Measurements from ENCODE around the gene GPR32.
"Not testable (repeated sequence)": the region's sequence is repeated elsewhere in the genome, so short reads cannot be mapped to it uniquely, and the experiment has no call there.

The GPR32 gene

GRCh38 chr19:50804420-50805272 is 34.4 kb downstream of the GPR32 start:
- DNase-seq: peak; percentile 97

- DNase-seq: no peak
These were observed 38.6 kb downstream of the GPR32 start for GRCh38 chr19:50808856-50809255.

- DNase-seq: not testable (repeated sequence)
These were observed 41.5 kb downstream of the GPR32 start for GRCh38 chr19:50811622-50812238.

- no peak for DNase-seq
These were observed 42.2 kb downstream of the GPR32 start for GRCh38 chr19:50812474-50812873.

GRCh38 chr19:50814883-50815282 is 44.6 kb downstream of the GPR32 start:
- no peak for DNase-seq

- DNase-seq: no peak
These were observed 45.2 kb downstream of the GPR32 start for GRCh38 chr19:50815439-50815838.

GRCh38 chr19:50817941-50818858 is 47.9 kb downstream of the GPR32 start:
- DNase-seq: peak; percentile 56

- DNase-seq: no peak
These were observed 48.7 kb downstream of the GPR32 start for GRCh38 chr19:50818859-50819472.

GRCh38 chr19:50819636-50820035 is 49.4 kb downstream of the GPR32 start:
- DNase-seq: no peak

GRCh38 chr19:50820086-50820485 is 49.8 kb downstream of the GPR32 start:
- DNase-seq: no peak

GRCh38 chr19:50820549-50821247 is 50.4 kb downstream of the GPR32 start:
- DNase-seq: peak; percentile 6

GRCh38 chr19:50821248-50821612 is 51.0 kb downstream of the GPR32 start:
- DNase-seq: no peak
